Stimulated activated CD4-positive, alpha-beta T cell treated with anti-CD3 and anti-CD28 coated beads, Interleukin-12 subunit alpha, Interleukin-12 subunit beta, amount 100 ng/mL, for 48 hours (primary cell): ENCODE data around the gene MRPS14.
"Not testable (repeated sequence)": the region's sequence is repeated elsewhere in the genome, so short reads cannot be mapped to it uniquely, and the experiment has no call there.

ENCODE experiments used
- DNase-seq, 3 donors: peaks; one replicate each; pipeline ENCODE4 v3.0.0-alpha.2; 2020; ENCODE audit warnings: low read depth in 2 of 3, low spot score in 1 of 3

The MRPS14 gene

DNA sequence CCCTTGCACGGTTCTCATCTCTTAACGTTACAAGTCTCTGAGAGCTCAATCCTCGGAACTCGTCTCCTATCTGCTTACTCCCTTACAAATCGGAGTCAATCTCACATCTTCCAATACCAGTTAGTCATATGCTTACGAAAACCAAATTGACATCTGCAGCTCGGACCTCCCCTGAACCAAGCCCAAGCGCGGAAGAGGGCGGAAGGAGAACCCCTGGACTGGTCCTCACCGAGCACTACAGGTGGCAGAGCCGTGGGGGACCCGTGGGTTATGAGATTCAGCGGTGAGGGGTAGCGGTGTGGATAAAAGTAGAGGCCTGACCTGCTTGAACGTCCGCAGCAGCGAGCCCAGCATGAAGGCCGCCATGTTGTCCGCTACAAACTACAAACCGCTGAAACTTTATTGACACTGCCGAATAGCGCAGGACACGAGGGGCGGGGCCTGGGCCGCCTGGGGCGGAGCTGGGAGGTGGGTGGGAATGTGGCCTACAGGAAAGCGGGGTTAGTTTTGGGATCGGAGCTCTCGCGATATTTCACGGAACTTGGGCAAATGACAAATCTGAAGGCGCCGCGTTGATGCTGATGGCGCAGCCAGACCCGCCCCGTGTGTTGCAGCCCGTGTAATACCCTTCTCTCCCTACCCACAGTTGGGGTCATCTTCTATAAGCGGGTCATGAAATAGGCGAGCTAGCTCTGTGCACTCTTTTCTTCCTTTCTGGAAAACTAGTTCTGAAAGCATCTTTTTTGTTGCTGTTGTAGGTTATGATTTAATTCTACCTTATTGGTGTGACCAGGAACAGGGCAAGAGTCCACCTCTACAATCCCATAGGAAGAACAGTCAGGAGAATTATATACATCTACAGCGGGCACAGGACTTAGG is at the start of gene MRPS14:
TSS of gene MRPS14 (minus strand) at position 383 of the 879 bp plus-strand sequence. CDS start at position 366, 17 bp downstream.
- DNase-seq = peak; percentile 97 to 99 (median 97)

DNA sequence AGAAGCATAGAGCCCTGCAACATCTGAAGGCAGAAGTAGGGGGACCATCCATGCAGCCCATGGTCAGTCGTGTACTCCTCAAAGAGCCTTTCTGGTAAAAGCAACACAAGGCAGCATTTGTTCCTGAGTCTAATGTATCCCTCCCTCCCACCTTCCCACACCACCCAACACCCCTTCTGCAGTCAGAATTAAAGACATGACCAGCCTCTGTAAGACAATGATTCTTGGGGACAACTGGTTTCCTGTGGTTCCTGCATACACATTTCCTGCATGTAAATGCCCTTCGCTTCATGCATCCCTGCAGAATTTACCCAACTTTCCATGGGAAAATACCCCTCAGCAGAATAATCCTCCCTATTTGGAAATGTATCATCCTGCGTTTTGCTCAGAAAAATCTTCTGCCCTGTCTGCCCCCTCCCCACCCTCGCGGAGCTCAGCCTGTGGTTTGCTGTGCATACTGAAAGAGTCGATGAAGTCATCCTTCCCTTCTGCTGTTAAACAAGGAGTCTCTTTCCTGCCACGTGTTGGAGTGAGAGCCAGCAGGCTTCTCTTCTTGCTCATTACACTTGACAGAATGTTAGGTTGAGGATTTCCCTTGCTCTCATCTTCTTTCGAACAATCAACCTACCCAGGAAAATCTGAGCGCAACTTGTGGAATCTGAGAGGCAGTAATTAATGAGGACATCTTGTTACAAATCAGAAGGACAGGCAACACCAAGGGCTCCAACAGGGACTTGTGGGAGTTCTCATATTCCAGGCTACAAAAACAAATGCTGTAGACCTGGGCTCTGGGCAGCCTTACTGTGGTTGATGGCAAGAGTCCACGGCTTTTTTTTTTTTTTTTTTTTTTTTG is 49.1 kb upstream of the MRPS14 start:
- peak; percentile 10 to 17 (median 11) for DNase-seq

DNA sequence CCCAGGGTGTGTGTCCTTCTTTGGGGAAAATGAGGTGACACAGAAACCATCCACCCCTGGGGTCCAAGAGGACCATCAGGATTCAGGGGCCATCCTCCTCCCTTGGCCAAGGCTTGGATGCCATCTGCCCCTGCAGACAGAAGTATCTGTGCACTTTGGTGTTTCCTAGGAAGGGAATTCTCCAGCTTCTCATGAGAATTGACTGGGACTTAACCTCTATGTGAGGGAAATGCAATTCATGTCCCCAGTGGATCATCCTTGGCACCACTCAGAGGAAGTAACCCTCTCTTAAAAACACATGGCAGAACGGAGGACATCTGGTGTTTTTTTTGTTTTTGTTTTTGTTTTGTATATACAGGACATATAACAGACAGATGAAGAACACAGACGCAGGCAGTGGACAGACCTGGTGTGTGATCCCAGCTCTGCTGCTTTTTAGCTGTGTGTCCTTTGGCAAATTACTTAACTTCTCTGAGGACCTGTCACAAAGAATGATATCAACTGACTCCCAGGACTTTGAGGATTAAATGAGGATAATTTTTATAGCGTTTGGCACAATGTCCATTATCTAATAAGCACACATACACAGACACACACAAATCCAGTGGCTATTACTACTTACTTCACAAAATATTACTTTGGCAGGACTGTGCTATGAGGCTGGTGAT is 48.2 kb upstream of the MRPS14 start:
- no peak for DNase-seq

DNA sequence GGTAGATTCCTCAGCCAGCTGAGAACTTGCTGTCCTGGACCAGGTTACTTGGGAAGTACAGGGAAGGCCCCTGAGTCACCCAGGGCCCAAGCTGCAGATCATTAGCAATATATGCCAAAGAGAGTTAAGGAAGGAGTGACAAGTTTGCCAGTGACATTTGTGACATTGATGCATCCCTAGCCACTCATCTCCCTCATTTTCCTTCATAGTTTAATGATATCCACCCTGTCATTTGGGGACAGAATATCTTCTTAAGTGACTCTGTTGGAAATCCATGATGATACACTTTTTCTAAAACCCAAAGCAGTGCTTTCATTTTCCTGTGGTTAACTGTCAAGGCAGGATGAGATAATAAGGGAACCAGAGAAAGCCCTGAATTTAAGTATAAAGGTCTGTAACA is 47.6 kb upstream of the MRPS14 start:
- DNase-seq = no peak

DNA sequence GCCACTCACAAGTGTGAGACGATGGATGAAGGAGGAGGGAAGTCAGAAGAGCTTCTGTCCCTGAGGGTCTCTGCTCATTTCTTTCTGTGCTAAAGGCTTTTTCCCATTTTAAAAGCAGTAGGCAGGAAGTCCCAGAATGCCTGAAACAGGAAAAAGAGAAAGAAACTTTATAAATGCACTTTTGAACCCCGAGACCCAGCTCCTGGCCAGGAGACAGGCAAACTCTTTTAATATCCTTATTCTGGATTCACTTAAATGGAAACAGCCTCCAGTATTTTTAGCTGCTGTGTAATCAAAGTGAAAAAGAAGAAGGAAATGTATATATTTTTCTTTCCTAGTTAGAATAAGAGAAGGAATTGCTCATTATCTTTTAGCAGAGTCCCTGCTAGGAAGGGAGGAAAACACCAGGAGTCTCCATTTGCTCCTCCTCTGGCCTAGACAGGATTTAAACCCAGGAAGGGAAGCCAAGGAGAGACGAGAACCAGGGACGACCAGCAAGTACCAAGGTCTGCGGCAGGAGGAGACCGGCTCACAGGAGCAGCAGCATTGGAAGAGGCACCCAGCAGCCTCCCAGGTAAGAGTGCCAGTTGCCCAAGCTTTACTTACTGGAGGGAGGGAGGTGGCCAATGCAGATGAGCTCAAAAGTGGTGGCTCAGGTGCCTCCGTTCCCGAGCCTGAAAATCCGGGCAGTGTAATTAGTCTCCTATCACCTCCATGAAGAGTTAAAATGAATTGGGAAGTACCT is 44.3 kb upstream of the MRPS14 start, which contains the start of gene TNN:
TSS of gene TNN (plus strand) at position 472 of the 745 bp plus-strand sequence. CDS start 9,586 bp downstream, outside the sequence.
- DNase-seq = no peak

DNA sequence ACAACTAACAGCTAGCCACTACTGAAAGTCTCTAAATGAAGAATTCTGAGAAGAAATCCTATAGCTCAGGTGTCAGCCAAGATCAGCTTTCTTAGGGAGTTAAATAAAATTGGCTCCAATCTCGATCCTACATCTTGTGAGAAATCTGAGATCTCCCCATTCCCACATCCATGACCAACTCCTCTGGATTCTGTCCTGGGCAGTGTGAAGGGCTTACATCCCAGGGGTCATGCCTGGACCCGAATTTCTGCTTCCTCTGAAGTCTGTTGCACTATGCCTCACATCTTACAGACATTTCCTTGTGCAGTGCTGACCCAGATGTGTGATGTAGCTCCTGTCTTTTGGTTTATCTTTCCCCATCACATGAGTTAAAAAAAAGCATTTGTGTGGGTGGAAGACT is 39.6 kb upstream of the MRPS14 start:
- no peak for DNase-seq

DNA sequence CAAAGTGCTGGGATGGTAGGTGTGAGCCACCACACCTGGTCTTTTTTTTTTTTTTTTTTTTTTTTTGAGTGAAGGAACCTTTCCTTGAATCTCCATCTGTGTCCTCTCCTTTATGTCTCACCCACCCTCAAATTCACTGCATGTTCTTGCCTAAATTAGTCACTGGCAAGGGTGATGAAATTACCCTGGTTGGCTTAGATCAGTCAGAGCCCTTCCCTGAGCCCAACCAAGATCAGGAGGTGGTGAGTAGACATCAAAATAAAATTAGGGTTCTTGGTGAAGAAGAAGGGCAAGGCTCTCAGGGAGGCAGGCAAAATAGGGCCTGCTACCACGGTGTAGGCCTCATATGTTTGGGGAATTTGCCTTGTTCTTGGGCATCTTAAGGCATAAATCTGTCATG is 39.1 kb upstream of the MRPS14 start:
- no peak for DNase-seq

DNA sequence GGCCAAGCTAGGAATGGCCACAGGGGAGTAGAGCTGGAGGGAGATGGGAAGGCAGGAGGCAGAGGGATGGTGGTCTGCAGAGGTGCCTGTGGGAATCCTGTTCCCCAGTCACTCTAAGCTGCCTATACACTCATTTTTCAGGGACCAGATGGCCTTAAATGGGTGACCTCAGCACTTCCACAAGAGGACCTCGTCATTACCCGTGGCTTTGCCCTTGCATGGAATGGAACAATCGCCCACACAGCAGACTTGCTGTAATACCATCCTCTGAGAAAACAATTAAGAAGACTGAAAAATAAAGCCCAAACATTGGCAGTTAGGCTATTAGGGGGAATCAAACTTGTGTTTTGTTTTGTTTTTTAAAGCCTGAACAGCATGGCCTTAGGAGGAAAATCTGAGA is 31.5 kb upstream of the MRPS14 start:
- no peak for DNase-seq

DNA sequence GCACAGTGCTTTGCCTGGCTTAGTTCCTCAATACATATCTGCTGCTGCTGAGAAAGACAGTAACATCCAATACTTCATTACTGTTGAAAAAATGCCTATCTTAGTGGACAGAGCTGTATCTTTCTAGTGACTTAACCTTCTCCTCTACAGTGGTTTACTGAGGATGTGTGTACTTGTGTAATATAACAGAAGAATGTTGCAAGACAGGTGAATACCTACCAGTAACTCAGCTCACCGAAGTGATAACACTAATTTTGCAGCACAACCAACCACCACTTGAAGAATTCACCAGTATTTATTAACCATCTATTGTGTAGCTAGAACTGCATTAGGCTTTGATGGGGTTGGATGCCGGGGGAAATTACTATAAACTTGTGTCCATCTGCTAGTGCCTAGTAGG is 27.8 kb upstream of the MRPS14 start:
- DNase-seq = no peak

DNA sequence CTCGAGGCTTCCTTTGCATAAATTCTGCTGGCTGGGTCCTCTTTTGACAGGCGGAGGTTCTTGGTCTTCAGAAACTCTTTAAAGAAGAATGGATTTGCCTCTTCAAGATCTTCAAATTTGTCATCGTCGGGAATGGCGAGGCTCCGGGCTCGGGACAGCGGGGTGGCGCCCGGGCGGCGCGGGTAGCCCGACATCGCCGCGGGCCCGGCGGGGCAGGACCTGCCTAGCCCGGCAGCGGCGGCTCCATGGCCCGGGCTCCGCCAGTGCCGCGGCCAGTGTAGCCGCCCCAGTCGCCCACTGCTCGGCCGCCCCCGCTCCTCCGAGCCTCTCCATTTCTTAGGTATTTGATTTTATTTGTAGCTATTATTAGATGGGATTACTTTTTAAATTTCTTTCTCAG is 22.3 kb upstream of the MRPS14 start:
- DNase-seq = no peak

DNA sequence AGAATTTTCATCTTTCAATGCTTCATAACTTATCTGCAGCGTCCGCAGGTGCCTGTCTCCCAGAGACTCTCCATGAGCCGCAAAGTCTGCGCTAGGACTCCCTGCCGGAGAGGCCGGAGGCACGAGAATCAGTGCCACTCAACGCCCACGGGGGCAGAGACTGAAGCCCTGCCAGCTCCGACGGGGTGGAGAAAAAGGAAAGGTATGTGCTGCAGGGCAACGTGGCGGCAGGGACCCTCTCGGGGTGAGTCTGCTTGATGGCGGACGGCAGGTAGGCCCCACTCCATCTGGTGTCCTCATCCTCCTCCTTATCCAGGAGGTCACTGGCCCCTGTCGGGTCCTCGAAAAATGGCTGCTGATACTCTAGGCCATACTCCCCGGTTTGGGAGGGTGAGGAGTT is 21.9 kb upstream of the MRPS14 start:
- DNase-seq = no peak

DNA sequence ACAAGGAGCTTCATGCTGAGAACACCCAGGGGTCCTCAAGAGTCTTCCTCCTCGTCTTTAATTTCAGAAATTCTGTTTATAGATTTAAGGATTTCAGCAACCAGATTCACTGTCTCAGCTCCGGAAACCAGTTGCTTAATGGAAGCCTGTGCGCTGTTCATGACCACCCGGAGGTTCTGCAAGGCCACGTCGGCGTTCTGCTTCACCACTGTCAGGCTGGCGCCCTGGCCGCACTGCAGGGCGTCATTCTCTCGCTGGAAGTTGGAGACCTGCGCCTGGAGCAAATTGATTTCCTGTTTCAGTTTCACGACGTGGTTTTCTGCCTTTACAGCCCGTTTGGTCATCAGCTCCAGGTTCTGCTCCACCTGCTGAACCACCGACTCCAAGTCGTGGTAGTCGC is 21.4 kb upstream of the MRPS14 start:
- DNase-seq = not testable (repeated sequence)

DNA sequence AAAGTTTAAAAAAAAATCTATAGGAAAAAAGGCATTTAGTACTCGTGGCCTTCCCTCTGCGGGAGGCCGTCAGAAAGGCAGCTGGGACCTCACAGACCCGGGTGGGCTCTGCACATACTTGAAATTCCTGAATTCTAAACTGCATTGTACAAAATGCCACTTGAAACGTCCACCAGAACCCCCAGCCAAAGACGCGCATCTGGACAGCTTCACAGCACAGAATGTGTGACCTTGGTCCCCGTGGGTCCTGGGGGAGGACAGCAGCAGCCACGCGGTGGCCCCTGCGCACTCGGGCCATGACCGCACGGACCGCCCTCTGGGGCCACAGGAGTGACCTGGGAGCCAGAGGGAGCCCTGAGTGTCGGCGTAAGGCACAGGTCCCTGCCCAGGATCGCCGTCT is 20.6 kb upstream of the MRPS14 start:
- no peak for DNase-seq

DNA sequence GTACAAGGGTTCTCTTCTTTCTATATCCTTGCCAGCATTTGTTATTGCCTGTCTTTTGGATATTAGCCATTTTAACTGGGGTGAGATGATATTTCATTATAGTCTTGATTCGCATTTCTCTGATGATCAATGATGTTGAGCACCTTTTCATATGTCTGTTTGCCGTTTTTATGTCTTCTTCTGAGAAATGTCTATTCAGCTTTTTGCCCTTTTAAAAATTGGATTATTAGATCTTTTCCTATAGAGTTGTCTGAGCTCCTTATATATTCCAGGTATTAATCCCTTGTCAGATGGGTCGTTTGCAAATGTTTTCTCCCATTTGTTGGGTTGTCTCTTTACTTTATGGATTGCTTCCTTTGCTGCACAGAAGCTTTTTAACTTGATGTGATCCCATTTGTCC is 19.4 kb upstream of the MRPS14 start:
- no peak for DNase-seq

DNA sequence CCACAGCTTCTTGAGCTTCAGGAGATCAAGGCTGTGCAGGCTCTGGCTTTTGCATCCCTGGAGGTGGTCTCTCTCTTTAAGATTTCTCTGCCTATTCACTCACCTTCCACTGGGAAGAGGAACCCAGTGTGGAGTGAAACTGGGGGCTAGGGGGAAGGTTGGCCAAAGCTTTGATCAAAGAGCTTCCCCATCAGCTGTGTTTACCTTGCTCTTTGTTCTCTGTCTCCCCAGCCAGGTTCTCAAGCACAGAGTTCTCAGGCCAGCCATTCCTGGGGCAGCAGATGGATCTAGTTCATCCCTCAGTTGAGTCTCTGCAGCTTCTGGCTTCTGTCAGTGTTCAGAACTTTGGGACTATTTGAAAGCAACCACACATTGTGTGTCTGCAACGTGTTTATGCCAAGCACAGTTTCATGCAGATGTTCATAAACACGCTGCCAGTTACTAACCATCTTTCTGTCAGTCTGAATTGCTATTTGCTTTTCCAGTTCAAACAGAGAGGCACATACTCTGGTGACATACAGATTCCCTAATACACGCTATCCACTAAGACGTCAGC is 17.2 kb upstream of the MRPS14 start:
- DNase-seq = no peak

DNA sequence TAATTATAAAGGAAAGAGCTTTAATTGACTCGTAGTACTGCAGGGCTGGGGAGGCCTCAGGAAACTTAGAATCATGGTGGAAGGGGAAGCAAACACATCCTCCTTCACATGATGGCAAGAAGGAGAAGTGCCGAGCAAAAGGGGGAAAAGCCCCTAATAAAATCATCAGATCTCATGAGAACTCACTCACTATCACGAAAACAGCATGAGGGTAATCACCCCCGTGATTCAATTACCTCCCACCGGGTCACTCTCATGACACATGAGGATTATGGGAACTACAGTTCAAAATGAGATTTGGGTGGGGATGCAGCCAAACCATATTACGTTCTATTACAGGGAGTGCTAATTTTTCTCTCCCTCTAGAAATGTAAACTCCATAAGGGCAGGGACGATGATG is 14.2 kb upstream of the MRPS14 start:
- DNase-seq = no peak

DNA sequence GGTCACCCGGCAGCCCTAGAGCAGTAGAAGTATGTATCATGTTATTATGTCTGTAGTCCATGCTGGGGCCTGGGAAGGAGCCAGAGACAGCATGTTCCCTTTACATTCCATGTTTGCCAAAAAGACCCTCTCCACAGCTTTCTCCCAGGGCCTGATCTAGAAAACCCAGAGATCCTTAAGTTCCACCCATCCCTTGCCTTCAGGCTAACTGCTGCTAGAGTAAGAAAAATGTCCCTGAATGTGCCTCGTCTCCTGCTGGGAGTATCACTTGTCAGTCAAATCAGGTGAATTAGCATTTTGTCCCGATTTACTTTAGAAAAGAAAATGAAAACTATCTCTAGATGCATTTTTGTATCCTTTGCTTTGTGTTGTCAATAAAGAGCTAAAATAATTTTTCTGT is 13.3 kb upstream of the MRPS14 start:
- DNase-seq = no peak

DNA sequence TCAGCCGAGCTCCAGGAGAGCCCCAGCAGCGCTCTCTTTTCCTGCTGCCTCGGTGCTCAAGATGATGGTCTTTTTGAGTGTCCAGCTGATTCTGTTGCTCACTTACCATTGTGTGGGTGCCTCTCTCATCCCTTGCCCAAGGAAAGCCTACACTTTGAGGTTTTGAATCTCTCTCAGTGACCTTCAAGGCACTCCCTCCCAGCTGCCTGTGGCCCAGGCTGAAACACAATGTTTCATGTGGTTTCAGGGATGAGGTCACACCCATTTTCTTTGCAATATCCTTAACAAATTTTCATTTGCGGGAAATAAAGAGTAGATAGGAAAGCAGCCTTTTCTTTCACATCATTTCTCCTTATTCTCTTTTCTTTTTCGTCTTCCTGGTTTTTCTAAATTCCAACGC is 12.6 kb upstream of the MRPS14 start:
- no peak for DNase-seq

DNA sequence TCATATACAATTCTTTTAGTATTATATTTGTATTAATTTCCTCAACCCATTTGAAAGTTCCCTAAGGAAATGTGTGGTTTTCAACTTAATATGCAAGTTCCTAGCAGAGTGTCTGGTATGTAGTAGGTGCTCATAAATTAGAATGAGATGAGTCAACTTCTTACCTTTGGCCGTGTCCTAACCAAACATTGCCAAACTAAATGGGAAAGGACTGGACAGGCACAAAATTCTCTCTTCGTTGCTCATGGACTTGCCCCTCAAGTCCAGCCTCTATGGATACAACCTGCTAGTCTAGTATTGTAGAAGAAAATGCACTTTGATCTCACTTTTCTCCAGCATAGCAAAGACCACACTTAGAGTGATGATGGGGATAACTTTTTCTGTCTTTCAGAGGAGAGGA is 11.6 kb upstream of the MRPS14 start:
- no peak for DNase-seq

DNA sequence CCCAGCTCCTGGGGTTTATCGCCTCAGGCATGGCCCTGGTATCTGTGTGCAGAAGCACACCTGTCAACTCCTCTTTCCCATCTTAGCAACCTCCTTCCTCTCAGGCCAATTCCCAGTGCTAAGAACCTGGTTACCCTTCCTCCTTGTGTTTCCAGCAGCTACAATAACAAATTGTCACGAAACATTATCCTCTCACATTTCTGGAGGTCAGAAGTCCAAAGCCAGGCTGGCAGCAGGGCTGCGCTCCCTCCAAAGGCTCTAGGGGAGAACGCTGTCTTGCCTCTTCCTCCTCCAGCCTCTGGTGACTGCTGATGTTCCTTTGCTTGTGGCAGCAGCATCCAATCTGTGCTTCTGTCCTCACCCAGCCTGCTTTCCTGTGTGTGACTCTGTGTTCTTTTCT is 10.7 kb upstream of the MRPS14 start:
- no peak for DNase-seq

DNA sequence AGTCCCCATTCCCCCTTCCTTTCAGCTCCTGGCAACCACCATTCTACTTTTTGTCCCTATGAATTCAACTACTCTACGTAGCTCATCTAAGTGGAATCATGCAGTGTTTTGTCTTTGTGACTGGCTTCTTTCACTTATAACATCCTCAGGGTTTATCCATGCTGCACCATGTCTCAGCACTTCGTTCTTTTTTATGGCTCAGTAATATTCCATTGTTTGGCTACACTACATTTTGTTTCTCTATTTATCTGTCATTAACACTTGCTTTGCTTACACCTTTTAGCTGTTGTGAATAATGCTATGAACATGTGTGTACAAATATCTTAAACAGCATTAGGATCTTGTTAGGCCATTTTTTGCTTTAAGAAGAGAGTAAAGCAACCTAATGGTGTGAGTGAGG is 1.5 kb upstream of the MRPS14 start:
- DNase-seq = no peak
